MCF 10A (cell line): ENCODE results near the gene RSL1D1. TPM values are rescaled to one million over a fixed set of nuclear protein-coding genes. Genes with fewer than 3 reads are reported as not detected.

Experiments used
- Bru-seq: library from RNA; stranded (reverse); fragments of 400-500 nt; gene quantifications from one replicate; lab custom pipeline; 2021; lab: Mats Ljungman, UMichigan
- BruChase-seq, 2 experiments: library from RNA; stranded (reverse); fragments of 400-500 nt; gene quantifications; one replicate each; lab custom pipeline; 2021; lab: Mats Ljungman, UMichigan
- BruUV-seq: library from RNA; stranded (reverse); fragments of 400-500 nt; replicated peaks from 2 replicates; lab custom pipeline; 2021; lab: Mats Ljungman, UMichigan
- CTCF ChIA-PET: fragments of 300-600 bp; sonication (Branson Sonifier 250); formaldehyde crosslinking; extraction: SDS; loops from one replicate; lab custom pipeline; 2021; ENCODE audit warnings: antibody characterized with exemption, inconsistent platforms; lab: Yijun Ruan, JAX
- POLR2A ChIA-PET: fragments of 300-600, 350-650 bp; sonication (Branson Sonifier 250); formaldehyde crosslinking; extraction: SDS; loops from one replicate; lab custom pipeline; 2020; ENCODE audit warnings: antibody characterized with exemption, inconsistent platforms; lab: Yijun Ruan, JAX
- DNase-seq: peaks from one replicate; pipeline ENCODE4 v3.0.0-alpha.2; 2018; ENCODE audit not compliant: unreplicated experiment
- H3K27ac Mint-ChIP-seq: one replicate; pipeline ENCODE4 v1.8.0; 2022; ENCODE audit warnings: mild to moderate bottlenecking, low read depth, mixed read lengths; ENCODE audit not compliant: unreplicated experiment
- H3K27me3 Mint-ChIP-seq: one replicate; pipeline ENCODE4 v1.8.0; 2022; ENCODE audit warnings: mixed read lengths; ENCODE audit not compliant: insufficient read depth, unreplicated experiment
- H3K36me3 Mint-ChIP-seq: one replicate; pipeline ENCODE4 v1.8.0; 2022; ENCODE audit warnings: mild to moderate bottlenecking, moderate library complexity, mixed read lengths; ENCODE audit not compliant: insufficient read depth, unreplicated experiment
- H3K4me1 Mint-ChIP-seq: one replicate; pipeline ENCODE4 v1.8.0; 2022; ENCODE audit warnings: mixed read lengths; ENCODE audit not compliant: insufficient read depth, unreplicated experiment
- H3K4me3 Mint-ChIP-seq: one replicate; pipeline ENCODE4 v1.8.0; 2022; ENCODE audit warnings: mild to moderate bottlenecking, moderate library complexity, mixed read lengths; ENCODE audit not compliant: unreplicated experiment
- H3K9me3 Mint-ChIP-seq: one replicate; pipeline ENCODE4 v1.8.0; 2022; ENCODE audit warnings: mixed read lengths; ENCODE audit not compliant: unreplicated experiment
- CTCF ChIP-seq: fragments of 200-600 bp; IDR thresholded peaks from one replicate; pipeline ENCODE4 v1.8.0; 2022; ENCODE audit warnings: antibody characterized with exemption, mild to moderate bottlenecking; ENCODE audit not compliant: unreplicated experiment
- intact Hi-C: fragments of 100-400 bp; cut with micrococcal nuclease; formaldehyde crosslinking; loops from 2 replicates; pipeline ENCODE4 v1.14.1; 2022
- long read RNA-seq: library from polyadenylated mRNA; stranded (forward); transcript quantifications from one replicate; pipeline ENCODE4 v2.0.0, GENCODE V29; 2022
- total RNA-seq: library from RNA; stranded (reverse); gene quantifications from 2 replicates; pipeline ENCODE4 v1.2.3, GENCODE V29; 2022

The RSL1D1 gene
- total RNA-seq (302 and 406 TPM in 2 replicates), Bru-seq, nascent RNA (percentile 97 among the genes with signal in this experiment), BruChase-seq, experiment 1, labeled RNA remaining after a 6-hour chase (percentile 99 among the genes with signal in this experiment), BruChase-seq, experiment 2, labeled RNA remaining after a 2-hour chase (percentile 98 among the genes with signal in this experiment)
- long read RNA-seq, full-length matches to known transcripts: 917 of 1,085 reads
- long read RNA-seq, partial matches to known transcripts: 27 of 1,085 reads
- long read RNA-seq, other reads (novel, unspliced or antisense): 141 of 1,085 reads

- Mint-ChIP-seq H3K27ac (peak within 1 kb of the TSS; percentile 90), H3K4me3 (peak within 1 kb of the TSS; percentile 93), H3K36me3 (peaks cover 56% of the 10 kb centered on the region), H3K4me1 (peaks cover 22% of the 10 kb centered on the region), H3K27me3 (no peaks in the 10 kb centered on the region), H3K9me3 (no peaks in the 10 kb centered on the region)
- TSS peak; percentile 79 for BruUV-seq
- intact Hi-C loops: loop anchor here (5.0 kb wide), 1 partner anchor 69 kb away; no protein-coding TSS in a partner anchor
- peak; percentile 92 for DNase-seq
- POLR2A ChIA-PET: interaction anchor here (0.6 to 5.9 kb wide), 26 partner anchors 9 to 425 kb away, joined by 3 to 72 read pairs (median 5); partner anchors contain the start of genes GSPT1, TXNDC11 and ZC3H7A
- CTCF ChIA-PET: interaction anchor here (0.6 to 1.5 kb wide), 6 partner anchors 48 to 185 kb away, joined by 3 to 4 read pairs (median 4); partner anchors contain the start of gene SNX29
- TF ChIP-seq CTCF: no peak
Observed at GRCh38 chr16:11851294-11852091, at the start of gene RSL1D1. TSS of gene RSL1D1 (minus strand) at chr16:11851542. CDS start at chr16:11851512, 30 bp downstream.

DNA sequence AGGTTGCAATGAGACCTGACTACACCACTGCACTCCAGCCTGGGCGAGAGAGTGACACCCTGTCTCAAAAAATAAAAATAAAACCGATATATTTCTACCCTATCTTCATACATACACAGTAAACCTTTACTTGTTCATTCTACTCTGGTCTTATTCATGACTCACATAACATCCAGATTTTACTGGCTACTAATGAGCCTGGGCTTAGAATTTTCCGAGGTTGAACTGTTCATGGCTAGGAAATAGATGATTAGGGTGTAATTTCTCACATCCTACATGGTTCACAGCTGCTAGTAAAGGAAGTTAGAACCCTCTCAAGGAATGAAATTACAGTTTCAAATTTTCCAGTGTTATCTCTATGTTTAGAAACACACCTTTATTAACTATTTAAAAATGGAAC lies 49.7 kb upstream of the RSL1D1 start:
- ChIA-PET POLR2A (interaction anchor here (1.1 to 1.3 kb wide), 2 partner anchors 14 to 103 kb away, joined by 3 to 4 read pairs; partner anchors contain the start of gene GSPT1), CTCF (interaction anchor here (0.6 to 1.7 kb wide), 4 partner anchors 15 to 369 kb away, joined by 3 to 4 read pairs (median 4); partner anchors contain the start of genes GSPT1 and ZC3H7A)
- H3K27me3 Mint-ChIP-seq: no peaks in the 10 kb centered on the region
- H3K4me3 Mint-ChIP-seq: no peak overlapping the region
- H3K9me3 Mint-ChIP-seq: no peaks in the 10 kb centered on the region
- no peak for TF ChIP-seq CTCF
- no peak overlapping the region for H3K27ac Mint-ChIP-seq
- H3K36me3 Mint-ChIP-seq: peaks cover 32% of the 10 kb centered on the region
- peaks cover 20% of the 10 kb centered on the region for H3K4me1 Mint-ChIP-seq
- intact Hi-C loops: no loop called here
- BruUV-seq: no TSS peak
- DNase-seq: peak; percentile 4

GRCh38 chr16:11896486-11897176 lies 45.3 kb upstream of the RSL1D1 start:
- no peak for TF ChIP-seq CTCF
- ChIA-PET CTCF (interaction anchor here (0.7 to 1.0 kb wide), 2 partner anchors 11 to 116 kb away, joined by 3 to 5 read pairs; no protein-coding TSS in a partner anchor), POLR2A (interaction anchor here (1.1 to 2.9 kb wide), 3 partner anchors 16 to 20 kb away, joined by 3 to 7 read pairs (median 3); partner anchors contain the start of gene GSPT1)
- no TSS peak for BruUV-seq
- DNase-seq: peak; percentile 21
- H3K27me3 Mint-ChIP-seq: no peaks in the 10 kb centered on the region
- peaks cover 16% of the 10 kb centered on the region for H3K4me1 Mint-ChIP-seq
- no peak overlapping the region for H3K27ac Mint-ChIP-seq
- H3K9me3 Mint-ChIP-seq: no peaks in the 10 kb centered on the region
- intact Hi-C loops: loop anchor here (5.0 kb wide), 1 partner anchor 171 kb away; no protein-coding TSS in a partner anchor
- peaks cover 61% of the 10 kb centered on the region for H3K36me3 Mint-ChIP-seq
- H3K4me3 Mint-ChIP-seq: no peak overlapping the region
